ENCODE results near the gene VPS33A. TPM values are rescaled to one million over a fixed set of nuclear protein-coding genes. Genes with fewer than 3 reads are reported as not detected.
A peak's percentile ranks its signal among the peaks of the same experiment; 100 is the strongest.

The VPS33A gene
- total and polyA plus RNA-seq, 10 of the 15 experiments (the other 5 are each of a cell fraction or from before 2014, with no cell fraction given) = 7.7 to 33.6 (median 21.6) TPM

- TF ChIP-seq ZBTB33 (IDR thresholded peaks at IDR 0.05) (0 out of 2 replicates have a peak, but pooled peaks have one; percentile 69), CHD2 (IDR thresholded peaks at IDR 0.05; ENCODE audit: borderline replicate concordance, low read depth, low read length) (peak; percentile 60; the same call in 1 of the 2 replicates), TBL1XR1 (IDR thresholded peaks at IDR 0.05; ENCODE audit: low read depth, low read length) (peak; percentile 90), HDGF (IDR thresholded peaks at IDR 0.05) (peak; percentile 90), POLR2AphosphoS5 (IDR thresholded peaks at IDR 0.05; ENCODE audit: low read length) (peak; percentile 91), USF1 (IDR thresholded peaks at IDR 0.05; ENCODE audit: borderline replicate concordance, extremely low read length, insufficient read depth, low read depth, low read length) (peak; percentile 99), NR2C1 (IDR thresholded peaks at IDR 0.05) (peak; percentile 54; the same call in 1 of the 2 replicates), ZSCAN29 (IDR thresholded peaks at IDR 0.05) (peak; percentile 29; the same call in 1 of the 2 replicates), ZNF24 (IDR thresholded peaks at IDR 0.05) (0 out of 2 replicates have a peak, but pooled peaks have one; percentile 24), SMAD1 (IDR thresholded peaks at IDR 0.05; ENCODE audit: low read depth, partially characterized antibody) (peak; percentile 52), CTCF (IDR thresholded peaks at IDR 0.05 in 2 of 3, conservative IDR thresholded peaks at IDR 0.05 in 1 of 3; ENCODE audit: control insufficient read depth in 2 of 3, extremely low read depth in 1 of 3, insufficient read depth in 1 of 3, low read depth in 3 of 3, low read length in 3 of 3) (no peak), KDM1A (IDR thresholded peaks at IDR 0.05; ENCODE audit: borderline replicate concordance) (no peak), ESRRA (IDR thresholded peaks at IDR 0.05; ENCODE audit: low read length) (no peak; the same call in 1 of the 2 replicates), ZBTB4 (CRISPR knock-in tag; IDR thresholded peaks at IDR 0.05) (peak; percentile 97), GABPA (IDR thresholded peaks at IDR 0.05; ENCODE audit: low read depth) (peak; percentile 75), RELA (IDR thresholded peaks at IDR 0.05; ENCODE audit: borderline replicate concordance, partially characterized antibody) (peak; percentile 94), E2F4 (IDR thresholded peaks at IDR 0.05; ENCODE audit: low read depth, low read length) (no peak), ZNF384 (IDR thresholded peaks at IDR 0.05; ENCODE audit: borderline replicate concordance, low read depth, low read length) (no peak; the same call in 1 of the 2 replicates), SIX5 (IDR thresholded peaks at IDR 0.05; ENCODE audit: low read depth, low read length, severe bottlenecking) (peak; percentile 60)
These were observed at the start of gene VPS33A (continued) for GRCh38 chr12:122266230-122266901.
